NCI-H2196 (cell line): ENCODE data around the gene SMG1.

Source experiments
- DNase-seq: peaks from one replicate; lab custom pipeline; 2025; ENCODE audit not compliant: unreplicated experiment; lab: John Stamatoyannopoulos, UW

Gene SMG1

DNA sequence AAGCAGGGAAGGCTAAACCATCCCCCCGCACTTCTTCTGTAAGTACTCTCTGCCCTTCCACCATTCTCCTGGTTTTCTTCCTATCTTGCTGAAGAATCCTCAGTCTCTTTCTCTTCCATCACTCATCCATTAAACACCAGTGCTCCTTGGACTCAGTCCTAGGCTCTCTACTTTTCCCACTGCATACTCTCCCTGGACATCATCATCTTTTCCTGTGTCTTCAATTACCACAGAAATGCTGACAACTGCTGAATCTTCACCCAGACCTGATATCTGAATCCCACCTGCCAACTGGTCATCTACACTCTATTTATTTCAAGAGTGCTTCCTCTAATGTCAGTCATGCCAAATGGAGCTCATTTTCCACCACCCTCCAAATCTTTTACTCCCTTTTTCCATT, 71.0 kb downstream of the SMG1 start:
- no peak for DNase-seq

GRCh38 chr16:18853694-18854093, 72.5 kb downstream of the SMG1 start:
- no peak for DNase-seq

DNA sequence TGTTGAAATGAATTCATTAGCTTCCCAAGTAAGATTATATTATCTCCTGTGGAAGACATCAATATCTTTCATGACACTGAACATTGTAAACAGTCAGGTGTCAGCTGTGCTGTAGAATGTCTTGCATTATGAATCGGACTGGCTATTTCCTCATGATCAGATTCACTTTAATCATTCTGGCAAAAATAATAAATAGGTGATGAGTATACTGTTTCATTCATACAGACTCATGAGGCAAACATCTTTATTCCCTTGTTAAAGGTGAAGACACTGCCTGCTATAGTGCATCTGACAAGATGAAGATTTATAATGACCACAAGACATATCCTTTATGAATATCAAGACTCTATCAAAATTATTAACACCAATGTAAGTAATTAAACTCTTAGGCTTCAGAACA, 73.6 kb downstream of the SMG1 start:
- DNase-seq: no peak

GRCh38 chr16:18846416-18846815, 79.8 kb downstream of the SMG1 start:
- DNase-seq: no peak

DNA sequence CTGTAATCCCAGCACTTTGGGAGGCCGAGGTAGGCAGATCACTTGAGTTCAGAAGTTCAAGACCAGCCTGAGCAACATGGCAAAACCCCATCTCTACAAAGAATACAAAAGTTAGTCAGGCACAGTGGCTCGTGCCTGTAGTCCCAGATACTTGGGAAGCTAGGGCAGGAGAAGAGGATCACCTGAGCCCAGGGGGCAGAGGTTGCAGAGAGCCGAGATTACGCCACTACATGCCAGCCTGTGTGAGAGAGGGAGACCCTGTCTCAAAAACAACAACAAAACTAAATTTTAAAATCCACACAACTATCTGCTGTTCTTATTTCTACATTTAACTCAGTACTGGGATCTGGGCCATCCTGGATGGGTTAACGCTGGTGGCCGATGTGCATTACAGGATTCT, 83.6 kb downstream of the SMG1 start:
- no peak for DNase-seq

DNA sequence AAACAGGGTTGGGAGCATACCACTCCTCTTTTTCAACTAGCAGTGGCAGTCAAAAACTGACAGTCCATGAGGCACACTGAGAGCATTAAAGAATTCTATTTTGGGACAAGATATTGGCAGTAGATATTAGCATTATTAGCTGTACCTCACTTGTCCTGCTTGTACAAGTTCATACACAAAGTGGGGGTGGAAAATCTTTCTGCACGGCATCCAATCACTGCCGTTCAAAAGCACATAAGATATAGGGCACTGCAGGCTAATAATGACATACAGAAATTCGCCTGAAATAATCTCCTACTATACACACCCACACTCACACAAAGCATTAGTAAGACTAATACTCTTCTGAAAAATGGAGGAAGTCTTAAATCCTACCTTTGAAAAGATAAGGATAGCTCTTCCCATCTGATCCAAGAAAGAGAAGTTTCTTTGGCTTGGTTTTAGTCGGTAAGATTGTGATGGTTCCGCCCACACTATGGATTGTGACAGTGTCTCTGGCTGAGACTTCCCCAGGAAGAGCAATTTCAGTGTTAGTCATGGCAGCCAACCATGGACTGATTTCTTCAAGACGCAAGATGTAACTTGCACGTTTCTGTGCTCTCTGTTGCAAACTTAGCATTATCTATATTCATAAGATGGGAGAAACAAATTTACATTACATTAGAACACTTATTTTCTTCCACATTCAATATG, 84.2 kb downstream of the SMG1 start:
- DNase-seq: no peak

- no peak for DNase-seq
Observed at GRCh38 chr16:18839555-18839954, 86.7 kb downstream of the SMG1 start.

- DNase-seq: no peak
Observed at GRCh38 chr16:18836702-18837101, 89.5 kb downstream of the SMG1 start.

- DNase-seq: peak; percentile 33
Observed at GRCh38 chr16:18834864-18835263, 91.3 kb downstream of the SMG1 start.

GRCh38 chr16:18833707-18834505, 92.3 kb downstream of the SMG1 start:
- DNase-seq: no peak

- DNase-seq: no peak
Observed at GRCh38 chr16:18832613-18833012, 93.6 kb downstream of the SMG1 start.

DNA sequence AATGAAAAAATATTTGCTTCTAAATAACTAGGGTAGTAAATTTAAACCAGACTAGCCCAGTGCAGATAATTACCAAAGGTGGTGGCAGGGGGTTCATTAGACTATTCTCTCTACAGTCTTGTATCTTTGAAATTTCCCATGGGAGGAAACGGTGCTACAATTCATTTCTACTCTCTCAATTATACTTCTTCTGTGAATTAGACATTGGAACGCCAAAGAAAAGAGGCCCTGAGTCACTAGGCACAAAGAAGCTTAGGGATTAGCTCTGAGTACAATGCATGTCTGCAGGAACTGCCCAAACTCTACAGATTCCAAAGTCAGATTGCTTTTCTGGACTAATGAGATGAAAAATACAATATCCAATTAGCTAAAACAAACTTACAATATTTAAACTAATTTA, 94.2 kb downstream of the SMG1 start:
- no peak for DNase-seq

- DNase-seq: no peak
Observed at GRCh38 chr16:18829251-18829650, 97.0 kb downstream of the SMG1 start.

DNA sequence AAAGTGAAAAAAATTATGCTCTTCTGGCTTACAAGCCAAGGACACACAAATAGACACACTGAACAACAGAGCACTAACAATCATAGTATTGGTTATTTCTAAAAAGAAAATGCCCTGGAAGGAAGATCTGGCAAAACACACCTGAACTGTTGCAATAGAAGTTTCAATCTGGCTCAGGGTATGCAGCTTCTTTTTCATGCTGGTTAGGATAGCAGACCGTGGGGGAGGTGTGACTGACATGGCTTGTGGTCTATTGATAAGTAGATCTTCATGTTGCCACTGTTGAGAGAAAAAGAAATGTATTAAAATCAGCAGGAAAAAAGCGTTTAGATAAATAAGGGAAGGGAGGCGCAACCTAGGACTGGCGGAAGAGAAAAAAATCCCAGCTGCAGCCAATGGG, 98.3 kb downstream of the SMG1 start:
- no peak for DNase-seq

- no peak for DNase-seq
Observed at GRCh38 chr16:18816286-18816685, 109.9 kb downstream of the SMG1 start.

DNA sequence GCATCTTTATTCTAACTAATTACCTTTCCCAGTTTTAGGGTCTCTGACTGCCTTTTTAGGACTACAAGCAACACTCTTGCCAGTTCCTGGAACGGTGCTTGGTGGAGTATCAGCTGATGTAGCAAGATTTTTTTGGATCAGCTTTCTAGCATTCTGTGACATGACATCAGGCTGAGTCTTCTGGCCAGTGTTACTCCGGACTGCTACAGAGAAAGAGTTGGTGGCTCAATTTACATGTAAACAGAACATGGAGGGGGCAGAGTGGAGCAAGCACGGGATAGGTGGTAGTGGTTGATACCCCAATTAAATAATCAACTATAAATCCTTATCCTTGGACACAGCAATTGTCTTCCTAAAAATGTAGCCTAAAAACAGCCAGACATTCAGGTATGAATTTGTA, 114.3 kb downstream of the SMG1 start:
- no peak for DNase-seq

DNA sequence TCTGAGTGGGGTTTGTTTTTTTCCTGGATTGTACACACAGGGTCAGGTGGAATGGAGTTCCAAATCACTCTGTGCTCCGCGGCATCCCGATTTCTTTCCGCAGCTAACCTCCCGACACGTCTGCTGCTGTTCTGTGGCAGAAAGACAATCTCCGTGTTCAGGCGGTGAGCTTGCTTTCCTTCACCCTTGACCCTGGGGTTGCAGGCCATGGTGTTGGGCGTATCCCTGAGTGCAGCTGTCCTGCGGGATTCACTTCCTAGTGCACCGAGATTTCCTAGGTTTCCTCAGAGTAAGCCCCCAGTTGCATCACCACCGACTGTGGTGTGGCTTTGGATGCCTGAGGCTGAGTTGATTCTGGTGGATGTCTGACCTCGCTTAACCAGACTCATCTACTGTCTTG, 117.0 kb downstream of the SMG1 start:
- DNase-seq: no peak

- no peak for DNase-seq
Observed at GRCh38 chr16:18805257-18805773, 120.9 kb downstream of the SMG1 start.

DNA sequence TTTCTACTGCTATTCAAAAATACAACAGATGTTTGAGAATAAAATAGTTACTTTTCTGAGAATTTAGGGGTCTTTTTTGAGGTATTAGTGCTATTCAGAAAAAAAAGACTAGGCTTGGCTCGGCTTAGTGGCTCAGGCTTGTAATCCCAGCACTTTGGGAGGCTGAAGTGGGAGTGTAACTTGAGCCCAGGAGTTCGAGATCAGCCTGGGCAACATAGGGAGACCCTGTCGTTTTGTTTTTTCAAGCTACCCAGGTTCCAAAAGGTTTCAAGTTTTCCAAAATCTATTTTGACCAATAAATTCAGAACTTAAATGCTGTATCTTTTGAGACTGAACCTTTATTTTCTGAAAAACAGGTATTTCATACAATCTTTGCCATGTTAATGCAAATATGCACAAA, 121.7 kb downstream of the SMG1 start:
- no peak for DNase-seq

DNA sequence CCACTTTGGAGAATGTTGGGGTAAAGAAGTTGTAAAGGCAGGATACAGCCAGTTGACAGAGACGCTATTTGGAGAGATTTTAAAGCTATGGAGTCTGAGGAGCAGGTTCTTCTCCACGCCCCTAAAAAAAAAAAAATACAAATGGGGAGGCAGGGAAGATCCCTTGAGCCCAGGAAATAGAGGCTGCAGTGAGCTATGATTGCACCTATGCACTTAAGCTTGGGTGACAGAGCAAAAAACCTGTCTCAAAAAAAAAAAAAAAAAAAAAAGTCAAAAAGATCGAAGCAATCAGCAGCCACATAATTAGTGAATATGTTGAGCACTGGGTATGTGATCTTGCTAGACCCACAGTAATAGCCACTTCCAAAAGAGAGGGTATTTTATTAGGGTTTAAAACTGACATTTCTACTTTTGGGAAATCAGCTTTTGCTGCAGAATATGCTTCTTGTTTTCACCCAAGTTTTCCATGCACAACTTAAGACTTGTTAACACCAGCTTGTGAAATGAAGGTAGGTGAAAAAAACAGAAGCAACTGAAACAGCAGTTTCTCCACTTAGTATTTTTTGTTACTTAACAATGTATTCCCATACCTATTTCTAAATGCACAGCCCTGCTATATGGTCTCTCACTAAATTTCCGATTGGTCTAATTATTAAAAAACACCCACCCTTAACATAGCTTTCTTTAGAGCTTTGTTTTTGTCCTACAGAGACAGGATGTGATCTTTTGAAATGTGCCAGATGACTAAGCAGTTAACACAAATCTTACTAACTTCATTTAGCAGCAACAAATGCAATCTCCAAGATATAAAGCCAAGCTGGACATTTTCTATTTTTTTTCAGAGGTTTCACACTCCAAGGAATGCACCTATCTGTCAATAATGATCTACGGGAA, 122.4 kb downstream of the SMG1 start:
- no peak for DNase-seq

DNA sequence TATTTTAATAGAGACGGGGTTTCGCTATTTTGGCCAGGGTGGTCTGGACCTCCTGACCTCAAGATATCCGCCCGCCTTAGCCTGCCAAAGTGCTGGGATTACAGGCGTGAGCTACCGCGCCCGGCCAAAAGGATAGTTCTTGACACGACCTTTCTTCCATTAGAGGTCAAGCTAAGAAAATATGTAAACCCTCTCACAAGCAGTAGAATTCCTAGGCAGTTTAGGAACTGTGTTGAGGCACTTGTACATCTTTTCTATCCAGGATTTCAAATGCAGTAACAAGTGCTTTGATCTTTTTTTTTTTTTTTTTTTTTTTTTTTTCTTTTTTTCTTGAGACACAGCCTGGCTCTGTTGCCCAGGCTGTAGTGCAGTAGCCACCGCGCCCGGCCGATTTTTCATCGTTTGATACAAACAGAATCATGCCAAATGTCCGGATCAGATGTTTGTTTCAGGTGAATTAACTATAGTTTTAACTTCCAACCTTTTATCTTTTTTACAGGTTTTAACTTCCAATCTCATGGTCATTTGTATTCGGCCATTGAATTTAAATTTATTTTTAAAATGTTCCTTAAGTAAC, 123.4 kb downstream of the SMG1 start:
- DNase-seq: no peak
